ENCODE data around the gene PPTC7.

PPTC7 gene

GRCh38 chr12:110538869-110539622 is 44.1 kb downstream of the PPTC7 start:
- TF ChIP-seq, protein P1, sequence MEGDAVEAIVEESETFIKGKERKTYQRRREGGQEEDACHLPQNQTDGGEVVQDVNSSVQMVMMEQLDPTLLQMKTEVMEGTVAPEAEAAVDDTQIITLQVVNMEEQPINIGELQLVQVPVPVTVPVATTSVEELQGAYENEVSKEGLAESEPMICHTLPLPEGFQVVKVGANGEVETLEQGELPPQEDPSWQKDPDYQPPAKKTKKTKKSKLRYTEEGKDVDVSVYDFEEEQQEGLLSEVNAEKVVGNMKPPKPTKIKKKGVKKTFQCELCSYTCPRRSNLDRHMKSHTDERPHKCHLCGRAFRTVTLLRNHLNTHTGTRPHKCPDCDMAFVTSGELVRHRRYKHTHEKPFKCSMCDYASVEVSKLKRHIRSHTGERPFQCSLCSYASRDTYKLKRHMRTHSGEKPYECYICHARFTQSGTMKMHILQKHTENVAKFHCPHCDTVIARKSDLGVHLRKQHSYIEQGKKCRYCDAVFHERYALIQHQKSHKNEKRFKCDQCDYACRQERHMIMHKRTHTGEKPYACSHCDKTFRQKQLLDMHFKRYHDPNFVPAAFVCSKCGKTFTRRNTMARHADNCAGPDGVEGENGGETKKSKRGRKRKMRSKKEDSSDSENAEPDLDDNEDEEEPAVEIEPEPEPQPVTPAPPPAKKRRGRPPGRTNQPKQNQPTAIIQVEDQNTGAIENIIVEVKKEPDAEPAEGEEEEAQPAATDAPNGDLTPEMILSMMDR (IDR thresholded peaks at IDR 0.05; ENCODE audit: control insufficient read depth, extremely low read depth, insufficient read depth) = no peak
- no peak for DNase-seq (ENCODE audit: low read depth)
- no peak overlapping the region for H3K4me3 ChIP-seq (ENCODE audit: low read depth, low read length)

DNA sequence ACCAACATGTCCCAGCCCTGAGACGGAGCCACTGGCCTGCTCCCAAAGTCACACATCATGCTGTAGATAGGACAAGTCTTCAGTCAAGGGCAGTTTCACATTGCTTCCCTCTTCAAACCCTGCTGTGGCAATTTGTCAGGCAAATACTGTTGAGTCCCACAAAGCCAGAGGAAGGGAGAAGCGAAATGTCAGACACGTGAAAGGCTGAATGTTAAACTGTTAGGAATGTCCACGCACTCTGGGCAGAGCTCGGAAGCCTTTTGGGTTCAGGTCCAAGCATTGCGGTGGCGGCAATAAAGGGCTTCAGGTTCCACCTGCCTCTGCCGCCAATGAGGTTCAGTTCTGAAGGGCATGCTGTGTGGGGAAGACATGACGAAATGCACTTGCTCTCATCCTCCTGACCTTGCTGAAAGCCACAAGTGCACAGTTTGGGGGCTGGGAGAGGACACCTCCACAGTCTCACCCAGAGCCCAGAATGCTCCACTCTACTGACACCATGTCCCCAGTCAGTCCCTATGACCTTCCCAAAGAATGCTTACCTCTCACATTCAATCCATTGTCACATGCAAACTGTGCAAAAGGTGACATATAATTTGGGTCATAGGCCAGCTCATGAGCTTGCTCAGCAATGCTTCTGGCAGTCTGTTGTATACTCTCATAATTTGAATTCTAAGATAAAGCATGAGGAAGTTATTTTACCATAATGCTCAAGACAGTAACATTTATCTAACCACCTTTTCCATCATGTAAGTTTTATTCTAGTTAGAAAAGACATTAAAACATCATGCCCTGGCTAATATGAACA is 45.3 kb downstream of the PPTC7 start:
- no peak overlapping the region for H3K4me3 ChIP-seq (ENCODE audit: low read depth, low read length)
- TF ChIP-seq, protein P1 (IDR thresholded peaks at IDR 0.05; ENCODE audit: control insufficient read depth, extremely low read depth, insufficient read depth) = no peak
- DNase-seq (ENCODE audit: low read depth) = no peak

GRCh38 chr12:110536834-110537604 is 46.1 kb downstream of the PPTC7 start:
- TF ChIP-seq, protein P1 (IDR thresholded peaks at IDR 0.05; ENCODE audit: control insufficient read depth, extremely low read depth, insufficient read depth) = no peak

DNA sequence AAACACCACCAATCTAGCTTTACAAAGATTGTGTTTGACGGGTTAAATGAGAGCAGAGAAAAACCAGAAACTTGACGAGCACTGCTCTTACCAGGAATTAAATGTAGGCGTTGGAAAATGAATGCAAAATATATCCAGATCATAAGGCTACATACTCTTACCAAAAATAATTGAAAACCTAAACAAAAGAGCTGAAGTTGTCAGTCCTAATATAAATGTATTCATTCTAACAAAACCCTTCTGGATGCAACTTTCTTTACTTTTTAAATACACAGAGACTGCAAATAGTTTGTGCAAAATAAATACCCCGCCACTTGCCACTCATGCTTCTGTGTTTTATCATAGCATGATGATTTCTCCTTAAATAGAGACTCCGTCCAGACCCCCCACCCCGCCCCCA is 48.3 kb downstream of the PPTC7 start:
- no peak overlapping the region for H3K4me3 ChIP-seq (ENCODE audit: low read depth, low read length)
- TF ChIP-seq, protein P1 (IDR thresholded peaks at IDR 0.05; ENCODE audit: control insufficient read depth, extremely low read depth, insufficient read depth) = no peak
- no peak for DNase-seq (ENCODE audit: low read depth)

More at GRCh38 chr12:110536834-110537604, 46.1 kb downstream of the PPTC7 start:
- DNase-seq (ENCODE audit: low read depth) = no peak
- no peak overlapping the region for H3K4me3 ChIP-seq (ENCODE audit: low read depth, low read length)

- TF ChIP-seq, protein P1 (IDR thresholded peaks at IDR 0.05; ENCODE audit: control insufficient read depth, extremely low read depth, insufficient read depth) = no peak
- DNase-seq (ENCODE audit: low read depth) = peak; percentile 37
- H3K4me3 ChIP-seq (ENCODE audit: low read depth, low read length) = no peak overlapping the region
These were observed 49.5 kb downstream of the PPTC7 start for GRCh38 chr12:110533607-110534006.

DNA sequence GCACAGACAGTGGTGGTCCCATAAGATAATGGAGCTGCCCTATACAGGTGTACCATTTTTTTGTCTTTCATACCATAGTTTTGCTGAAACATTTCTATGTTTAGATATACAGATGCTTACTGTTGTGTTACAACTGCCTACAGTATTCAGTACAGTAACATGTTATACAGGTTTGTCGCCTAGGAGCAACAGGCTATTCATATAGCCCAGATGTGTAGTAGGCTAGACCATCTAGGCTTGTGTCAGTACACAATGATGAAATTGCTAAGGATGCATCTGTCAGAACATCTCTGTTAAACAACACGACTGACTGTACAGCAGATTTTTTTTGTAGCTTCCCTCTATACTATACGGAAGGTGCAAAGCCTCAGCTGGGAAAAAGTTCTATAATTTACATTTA is 50.5 kb downstream of the PPTC7 start:
- no peak for DNase-seq (ENCODE audit: low read depth)
- no peak overlapping the region for H3K4me3 ChIP-seq (ENCODE audit: low read depth, low read length)
- TF ChIP-seq, protein P1 (IDR thresholded peaks at IDR 0.05; ENCODE audit: control insufficient read depth, extremely low read depth, insufficient read depth) = no peak
